OCI-LY7 (cell line): Measurements from ENCODE around the gene CD2AP. TPM values are rescaled to one million over a fixed set of nuclear protein-coding genes. Genes with fewer than 3 reads are reported as not detected.
A peak's percentile ranks its signal among the peaks of the same experiment; 100 is the strongest.

ENCODE experiments used
- BruUV-seq: library from RNA; stranded (reverse); fragments of 400-500 nt; replicated peaks from 2 replicates; lab custom pipeline; 2021; lab: Mats Ljungman, UMichigan
- CTCF ChIA-PET: fragments of 300-600 bp; sonication (Branson Sonifier 250); formaldehyde crosslinking; loops from one replicate; lab custom pipeline; 2022; ENCODE audit warnings: antibody characterized with exemption; ENCODE audit not compliant: unreplicated experiment; lab: Charles Lee
- POLR2A ChIA-PET: fragments of 300-600 bp; sonication (Branson Sonifier 250); formaldehyde crosslinking; loops from one replicate; lab custom pipeline; 2022; ENCODE audit warnings: antibody characterized with exemption; lab: Charles Lee
- DNase-seq: peaks from one replicate; pipeline ENCODE4 v3.0.0-alpha.2; 2015; ENCODE audit warnings: low spot score
- H2AFZ ChIP-seq: fragments of 200-600 bp; sonication (generic), shearing (Covaris generic); 2 replicates; pipeline ENCODE4 v1.6.1; 2014; ENCODE audit warnings: mild to moderate bottlenecking, antibody characterized with exemption, low read length, moderate library complexity
- H3K27ac ChIP-seq: fragments of 200-600 bp; sonication (generic); 2 replicates; pipeline ENCODE4 v1.5.1; 2014; ENCODE audit warnings: mixed run types, low read depth, mild to moderate bottlenecking, moderate library complexity, low read length, inconsistent platforms; ENCODE audit not compliant: poor library complexity, severe bottlenecking
- H3K36me3 ChIP-seq: fragments of 200-600 bp; sonication (generic); 2 replicates; pipeline ENCODE4 v1.6.1; 2014; ENCODE audit warnings: mild to moderate bottlenecking, antibody characterized with exemption, low read length, moderate library complexity, mixed read lengths; ENCODE audit not compliant: insufficient read depth
- H3K4me1 ChIP-seq: fragments of 200-600 bp; sonication (generic); 2 replicates; pipeline ENCODE4 v1.5.1; 2014; ENCODE audit warnings: mild to moderate bottlenecking, low read length; ENCODE audit not compliant: insufficient read depth, poor library complexity, severe bottlenecking
- H3K4me2 ChIP-seq: fragments of 200-600 bp; sonication (generic); 2 replicates; pipeline ENCODE4 v1.6.1; 2014; ENCODE audit warnings: mild to moderate bottlenecking, low read length
- H3K4me3 ChIP-seq: fragments of 200-600 bp; sonication (generic); 2 replicates; pipeline ENCODE4 v1.5.1; 2014; ENCODE audit warnings: mild to moderate bottlenecking, low read depth, low read length; ENCODE audit not compliant: poor library complexity, severe bottlenecking
- H3K79me2 ChIP-seq: fragments of 200-600 bp; sonication (generic); 2 replicates; pipeline ENCODE4 v1.6.1; 2016; ENCODE audit warnings: low read depth, mild to moderate bottlenecking, low read length, moderate library complexity, mixed read lengths; ENCODE audit not compliant: insufficient read depth
- H3K9me2 ChIP-seq: fragments of 200-600 bp; sonication (generic); 2 replicates; pipeline ENCODE4 v1.6.1; 2016; ENCODE audit warnings: mild to moderate bottlenecking, low read length, mixed read lengths; ENCODE audit not compliant: insufficient read depth
- H3K9me3 ChIP-seq: fragments of 200-600 bp; sonication (generic); 2 replicates; pipeline ENCODE4 v1.6.1; 2014; ENCODE audit warnings: mild to moderate bottlenecking, mixed run types, low read length, mixed read lengths
- H4K20me1 ChIP-seq: fragments of 200-600 bp; sonication (generic); 2 replicates; pipeline ENCODE4 v1.6.1; 2014; ENCODE audit warnings: mild to moderate bottlenecking, antibody characterized with exemption, low read length, moderate library complexity, mixed read lengths; ENCODE audit not compliant: insufficient read depth
- CTCF ChIP-seq: fragments of 200-600 bp; sonication (generic); conservative IDR thresholded peaks from 2 replicates; pipeline ENCODE4 v1.5.1; 2014; ENCODE audit warnings: mild to moderate bottlenecking, antibody characterized with exemption, low read length, moderate library complexity, mixed read lengths
- EZH2phosphoT487 ChIP-seq: fragments of 200-600 bp; sonication (generic); IDR thresholded peaks from 2 replicates; pipeline ENCODE4 v1.6.1; 2018; ENCODE audit warnings: low read depth, borderline replicate concordance, mild to moderate bottlenecking, mixed run types, antibody characterized with exemption, low read length, moderate library complexity, mixed read lengths
- intact Hi-C: fragments of 100-400 bp; cut with micrococcal nuclease; formaldehyde crosslinking; loops from one replicate; pipeline ENCODE4 v1.10.0; 2022; ENCODE audit not compliant: unreplicated experiment
- total RNA-seq, 2 experiments: library from RNA; depleted of rRNA in 1 of 2; stranded (reverse); fragments of >200 nt in 1 of 2; shearing (Covaris generic) in 1 of 2; gene quantifications; 2 replicates each; pipeline ENCODE4 v1.2.3, GENCODE V29; 2014 to 2022

The CD2AP gene
- total RNA-seq, 2 experiments from 2014 or later: 26.6 to 58.0 TPM

- H3K79me2 ChIP-seq: no peaks in the 10 kb centered on the region
- no peak overlapping the region for H2AFZ ChIP-seq
- no peak overlapping the region for H3K27ac ChIP-seq
- H3K4me3 ChIP-seq: no peak overlapping the region
- no peak overlapping the region for H3K4me2 ChIP-seq
- TF ChIP-seq EZH2phosphoT487 (no peak), CTCF (no peak)
- BruUV-seq: no TSS peak
- H3K9me3 ChIP-seq: no peaks in the 10 kb centered on the region
- H3K36me3 ChIP-seq: no peaks in the 10 kb centered on the region
- ChIA-PET CTCF (no interaction called here), POLR2A (interaction anchor here (1.2 to 3.6 kb wide), 2 partner anchors 23 to 28 kb away, joined by 3 to 19 read pairs; partner anchors contain the start of gene CD2AP)
- intact Hi-C loops: no loop called here
- no peak for DNase-seq
- H4K20me1 ChIP-seq: no peaks in the 10 kb centered on the region
- no peaks in the 10 kb centered on the region for H3K9me2 ChIP-seq
- H3K4me1 ChIP-seq: peaks cover 30% of the 10 kb centered on the region
Observed at GRCh38 chr6:47455533-47456209, 21.9 kb upstream of the CD2AP start.

DNA sequence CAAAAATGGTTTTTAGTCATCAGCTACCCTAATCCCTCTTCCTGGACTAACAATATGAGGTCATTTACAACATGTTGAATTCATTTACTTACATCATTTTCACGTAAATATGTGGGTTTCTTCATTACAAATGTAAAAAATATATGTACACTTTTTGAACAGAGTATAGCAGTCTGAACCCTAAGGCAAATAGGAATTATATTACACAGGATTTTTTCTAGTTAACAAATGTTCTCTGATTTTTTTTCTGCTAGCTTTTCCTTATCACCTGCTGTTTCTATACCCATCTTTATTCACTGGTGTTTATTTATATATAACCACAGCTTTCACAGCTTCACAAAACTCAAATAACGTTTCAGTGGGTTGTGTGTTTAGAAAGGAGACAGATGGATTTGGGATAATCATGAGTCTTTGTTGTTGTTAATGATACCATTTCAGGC, 21.0 kb upstream of the CD2AP start:
- Histone ChIP-seq H3K4me1 (peaks cover 39% of the 10 kb centered on the region), H3K27ac (no peak overlapping the region), H2AFZ (peak overlapping the region; percentile 4; the same call in 1 of the 2 replicates), H3K4me2 (no peak overlapping the region), H3K9me3 (no peaks in the 10 kb centered on the region), H3K9me2 (no peaks in the 10 kb centered on the region), H3K79me2 (no peaks in the 10 kb centered on the region), H3K4me3 (no peak overlapping the region), H4K20me1 (no peaks in the 10 kb centered on the region), H3K36me3 (no peaks in the 10 kb centered on the region)
- ChIA-PET CTCF (interaction anchor here (1.1 kb wide), 1 partner anchor 9 kb away, joined by 3 read pairs; no protein-coding TSS in a partner anchor), POLR2A (interaction anchor here (0.6 to 3.6 kb wide), 4 partner anchors 22 to 37 kb away, joined by 3 to 19 read pairs (median 4); partner anchors contain the start of gene CD2AP)
- no peak for DNase-seq
- intact Hi-C loops: no loop called here
- no TSS peak for BruUV-seq
- TF ChIP-seq CTCF (no peak), EZH2phosphoT487 (no peak)

GRCh38 chr6:47457370-47457769, 20.2 kb upstream of the CD2AP start:
- H3K4me1 ChIP-seq: peaks cover 47% of the 10 kb centered on the region
- CTCF ChIA-PET: interaction anchor here (1.1 kb wide), 2 partner anchors 8 to 18 kb away, joined by 3 to 4 read pairs; no protein-coding TSS in a partner anchor
- no peak overlapping the region for H2AFZ ChIP-seq
- no peaks in the 10 kb centered on the region for H3K36me3 ChIP-seq
- no peak overlapping the region for H3K4me3 ChIP-seq
- H3K79me2 ChIP-seq: no peaks in the 10 kb centered on the region
- no peaks in the 10 kb centered on the region for H4K20me1 ChIP-seq
- H3K4me2 ChIP-seq: peak overlapping the region; percentile 21
- no peak overlapping the region for H3K27ac ChIP-seq
- no TSS peak for BruUV-seq
- POLR2A ChIA-PET: interaction anchor here (0.7 to 3.6 kb wide), 6 partner anchors 11 to 105 kb away, joined by 3 to 19 read pairs (median 4); partner anchors contain the start of gene CD2AP
- peak; percentile 41 for DNase-seq
- intact Hi-C loops: no loop called here
- H3K9me3 ChIP-seq: peaks cover 2% of the 10 kb centered on the region; the same call in 1 of the 2 replicates
- TF ChIP-seq EZH2phosphoT487: no peak
- no peak for TF ChIP-seq CTCF
- H3K9me2 ChIP-seq: no peaks in the 10 kb centered on the region
